ENCODE results near the gene DEPDC5.

GRCh38 chr22:31773416-31773815 is 19.6 kb downstream of the DEPDC5 start:
- TF ChIP-seq POLR2A (IDR thresholded peaks at IDR 0.05) (no peak), CTCF (IDR thresholded peaks at IDR 0.05) (no peak)
